ENCODE data around the gene SMIM43. TPM values are rescaled to one million over a fixed set of nuclear protein-coding genes. Genes with fewer than 3 reads are reported as not detected.

The SMIM43 gene
- total RNA-seq, 3 donors from 2014 or later: 1.0 TPM; not detected in 2

- intact Hi-C loops (cut with DNase I, micrococcal nuclease): no loop called here
- Histone ChIP-seq H3K4me3 (no peak overlapping the region), H3K9me3 (no peaks in the 10 kb centered on the region), H3K36me3 (ENCODE audit: low read depth) (no peaks in the 10 kb centered on the region), H3K4me1 (ENCODE audit: low read depth) (no peaks in the 10 kb centered on the region)
- DNase-seq (no peak), ATAC-seq (no peak)
- TF ChIP-seq CTCF (IDR thresholded peaks at IDR 0.05): no peak
Observed at GRCh38 chr4:121783210-121783609, 18.2 kb upstream of the SMIM43 start.

- intact Hi-C loops (cut with DNase I, micrococcal nuclease): no loop called here
Observed at GRCh38 chr4:121778991-121779628, 14.1 kb upstream of the SMIM43 start.

GRCh38 chr4:121777625-121778024 is 12.7 kb upstream of the SMIM43 start:
- no peaks in the 10 kb centered on the region for H3K9me3 ChIP-seq

More at GRCh38 chr4:121778991-121779628, 14.1 kb upstream of the SMIM43 start:
- Histone ChIP-seq H3K9me3 (no peaks in the 10 kb centered on the region), H3K4me1 (ENCODE audit: low read depth) (no peaks in the 10 kb centered on the region), H3K36me3 (ENCODE audit: low read depth) (no peaks in the 10 kb centered on the region), H3K4me3 (no peak overlapping the region)
- no peak for ATAC-seq
- no peak for TF ChIP-seq CTCF (IDR thresholded peaks at IDR 0.05)
- no peak for DNase-seq

GRCh38 chr4:121776610-121777401 is 11.8 kb upstream of the SMIM43 start:
- no peak for DNase-seq
- ATAC-seq: no peak
- Histone ChIP-seq H3K36me3 (ENCODE audit: low read depth) (no peaks in the 10 kb centered on the region), H3K4me1 (ENCODE audit: low read depth) (no peaks in the 10 kb centered on the region), H3K9me3 (no peaks in the 10 kb centered on the region), H3K4me3 (no peak overlapping the region)
- intact Hi-C loops (cut with DNase I, micrococcal nuclease): no loop called here
- no peak for TF ChIP-seq CTCF (IDR thresholded peaks at IDR 0.05)

More at GRCh38 chr4:121777625-121778024, 12.7 kb upstream of the SMIM43 start:
- ATAC-seq (no peak), DNase-seq (no peak)
- Histone ChIP-seq H3K4me1 (ENCODE audit: low read depth) (no peaks in the 10 kb centered on the region), H3K4me3 (no peak overlapping the region), H3K36me3 (ENCODE audit: low read depth) (no peaks in the 10 kb centered on the region)
- intact Hi-C loops (cut with DNase I, micrococcal nuclease): no loop called here
- no peak for TF ChIP-seq CTCF (IDR thresholded peaks at IDR 0.05)

GRCh38 chr4:121773883-121774282 is 8.9 kb upstream of the SMIM43 start:
- intact Hi-C loops (cut with DNase I, micrococcal nuclease): no loop called here

More at GRCh38 chr4:121773883-121774282, 8.9 kb upstream of the SMIM43 start:
- no peaks in the 10 kb centered on the region for H3K9me3 ChIP-seq
- ATAC-seq (no peak), DNase-seq (no peak)
- H3K4me3 ChIP-seq: no peak overlapping the region
- no peak for TF ChIP-seq CTCF (IDR thresholded peaks at IDR 0.05)
- no peaks in the 10 kb centered on the region for H3K36me3 ChIP-seq (ENCODE audit: low read depth)
- no peaks in the 10 kb centered on the region for H3K4me1 ChIP-seq (ENCODE audit: low read depth)

Data from mucosa of descending colon (tissue), 3 donors.